Stimulated activated CD4-positive, alpha-beta T cell treated with anti-CD3 and anti-CD28 coated beads, Interleukin-2, amount 100 ng/mL, for 48 hours (primary cell): ENCODE measurements around the gene ARL6IP1.
A peak's percentile ranks its signal among the peaks of the same experiment; 100 is the strongest.

Source experiments
- DNase-seq, 2 donors: peaks; one replicate each; pipeline ENCODE4 v3.0.0-alpha.2; 2020

Gene ARL6IP1

DNA sequence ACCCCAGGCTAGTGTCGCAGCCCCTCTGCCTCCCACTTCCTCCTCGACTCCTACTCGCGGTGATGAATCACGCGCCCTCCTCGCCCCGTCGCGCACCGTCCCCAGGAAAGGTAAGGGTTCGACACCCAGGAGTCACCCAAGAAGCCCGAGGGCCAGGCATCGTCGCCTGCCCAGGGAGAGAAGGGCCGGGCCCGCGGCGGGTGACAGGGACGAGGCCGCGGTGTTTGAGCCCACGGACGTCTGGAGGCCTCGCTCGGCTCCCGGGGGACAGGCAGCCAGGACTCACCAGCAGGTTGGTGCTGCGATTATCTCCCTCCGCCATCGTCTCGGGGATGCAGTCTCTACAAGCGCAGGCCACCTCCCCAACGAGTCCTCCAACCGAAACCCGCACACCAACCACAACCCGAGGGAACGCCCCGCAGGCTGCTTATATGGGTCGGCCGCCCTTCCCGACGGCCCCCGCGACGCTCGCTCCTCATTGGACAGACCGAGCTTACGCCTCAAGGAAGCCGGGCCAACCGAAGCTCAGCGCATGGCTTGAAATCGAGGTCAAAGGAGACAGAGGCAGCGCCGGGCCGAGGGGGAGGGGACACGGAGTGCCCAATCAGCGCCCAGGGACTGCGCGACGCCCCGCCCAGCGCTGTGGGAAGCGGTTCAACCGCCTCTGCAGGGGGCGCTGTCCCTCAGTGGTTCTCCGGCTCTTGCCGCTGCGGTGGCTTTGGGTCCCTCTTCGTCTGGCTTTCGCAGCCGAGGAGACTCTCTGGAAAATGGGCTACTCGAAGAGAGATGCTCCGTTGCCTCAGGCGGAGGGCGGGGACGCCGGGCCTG is at the start of gene ARL6IP1:
Gene ARL6IP1 (minus strand): TSS at position 405 of the 828 bp plus-strand sequence. CDS start 83 bp downstream, at position 322.
- DNase-seq, result peak; percentile 96 to 97

DNA sequence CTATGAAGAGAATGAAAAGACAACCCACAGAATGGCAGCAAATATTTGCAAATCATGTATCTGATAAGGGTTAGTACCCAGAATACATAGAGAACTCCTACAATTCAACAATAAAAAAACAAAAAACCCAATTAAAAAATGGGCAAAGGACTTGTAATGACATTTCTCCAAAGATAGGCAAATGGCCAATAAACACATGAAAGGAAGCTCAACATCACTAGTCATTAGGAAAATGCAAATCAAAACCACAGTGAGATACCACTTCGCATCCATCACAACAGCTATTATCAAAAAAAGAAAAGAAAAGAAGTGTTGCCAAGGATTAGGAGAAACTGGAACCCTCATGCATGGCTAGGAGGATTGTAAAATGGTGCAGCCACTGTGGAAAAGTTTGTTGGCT is 45.1 kb upstream of the ARL6IP1 start:
- no peak for DNase-seq

DNA sequence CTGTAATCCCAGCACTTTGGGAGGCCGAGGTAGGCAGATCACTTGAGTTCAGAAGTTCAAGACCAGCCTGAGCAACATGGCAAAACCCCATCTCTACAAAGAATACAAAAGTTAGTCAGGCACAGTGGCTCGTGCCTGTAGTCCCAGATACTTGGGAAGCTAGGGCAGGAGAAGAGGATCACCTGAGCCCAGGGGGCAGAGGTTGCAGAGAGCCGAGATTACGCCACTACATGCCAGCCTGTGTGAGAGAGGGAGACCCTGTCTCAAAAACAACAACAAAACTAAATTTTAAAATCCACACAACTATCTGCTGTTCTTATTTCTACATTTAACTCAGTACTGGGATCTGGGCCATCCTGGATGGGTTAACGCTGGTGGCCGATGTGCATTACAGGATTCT is 41.2 kb upstream of the ARL6IP1 start:
- no peak for DNase-seq

DNA sequence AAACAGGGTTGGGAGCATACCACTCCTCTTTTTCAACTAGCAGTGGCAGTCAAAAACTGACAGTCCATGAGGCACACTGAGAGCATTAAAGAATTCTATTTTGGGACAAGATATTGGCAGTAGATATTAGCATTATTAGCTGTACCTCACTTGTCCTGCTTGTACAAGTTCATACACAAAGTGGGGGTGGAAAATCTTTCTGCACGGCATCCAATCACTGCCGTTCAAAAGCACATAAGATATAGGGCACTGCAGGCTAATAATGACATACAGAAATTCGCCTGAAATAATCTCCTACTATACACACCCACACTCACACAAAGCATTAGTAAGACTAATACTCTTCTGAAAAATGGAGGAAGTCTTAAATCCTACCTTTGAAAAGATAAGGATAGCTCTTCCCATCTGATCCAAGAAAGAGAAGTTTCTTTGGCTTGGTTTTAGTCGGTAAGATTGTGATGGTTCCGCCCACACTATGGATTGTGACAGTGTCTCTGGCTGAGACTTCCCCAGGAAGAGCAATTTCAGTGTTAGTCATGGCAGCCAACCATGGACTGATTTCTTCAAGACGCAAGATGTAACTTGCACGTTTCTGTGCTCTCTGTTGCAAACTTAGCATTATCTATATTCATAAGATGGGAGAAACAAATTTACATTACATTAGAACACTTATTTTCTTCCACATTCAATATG is 40.6 kb upstream of the ARL6IP1 start:
- no peak for DNase-seq

DNA sequence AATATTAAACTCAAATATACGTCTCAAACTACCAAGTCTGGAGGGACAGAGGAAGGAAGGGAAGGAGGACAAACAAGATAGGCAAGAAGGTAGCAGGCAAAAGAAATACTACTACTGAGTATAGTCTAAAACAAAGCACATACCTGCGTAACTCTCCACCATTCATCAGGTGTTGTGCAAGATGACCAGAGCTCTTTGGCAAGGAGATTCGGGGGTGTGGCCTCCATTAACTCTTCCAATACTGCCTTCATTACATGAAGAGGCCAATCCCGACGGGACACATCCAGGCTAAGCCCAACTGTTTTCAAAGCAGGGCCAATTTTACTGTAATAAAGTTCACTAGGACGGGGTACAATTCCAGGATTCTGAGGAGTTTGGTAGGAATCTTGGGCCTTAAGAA is 38.2 kb upstream of the ARL6IP1 start:
- no peak for DNase-seq

DNA sequence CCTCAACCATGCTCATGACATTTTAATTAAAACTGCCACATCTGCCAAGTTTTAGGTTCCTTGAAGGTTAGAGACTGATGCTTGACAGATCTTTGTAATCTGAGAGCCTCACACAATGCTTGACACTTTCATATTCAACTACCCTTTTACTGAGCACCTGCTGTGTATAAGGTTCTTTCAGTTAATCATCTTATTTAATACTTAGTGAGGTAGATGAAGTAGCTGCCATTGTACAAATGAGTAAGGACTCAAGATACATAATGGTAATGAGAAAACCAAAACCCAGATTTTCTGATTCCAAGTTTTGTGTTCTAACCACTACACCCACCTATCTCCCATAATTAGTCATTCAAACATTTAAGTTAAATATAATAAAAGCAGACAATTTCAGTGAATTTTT is 35.4 kb upstream of the ARL6IP1 start:
- DNase-seq, result no peak

DNA sequence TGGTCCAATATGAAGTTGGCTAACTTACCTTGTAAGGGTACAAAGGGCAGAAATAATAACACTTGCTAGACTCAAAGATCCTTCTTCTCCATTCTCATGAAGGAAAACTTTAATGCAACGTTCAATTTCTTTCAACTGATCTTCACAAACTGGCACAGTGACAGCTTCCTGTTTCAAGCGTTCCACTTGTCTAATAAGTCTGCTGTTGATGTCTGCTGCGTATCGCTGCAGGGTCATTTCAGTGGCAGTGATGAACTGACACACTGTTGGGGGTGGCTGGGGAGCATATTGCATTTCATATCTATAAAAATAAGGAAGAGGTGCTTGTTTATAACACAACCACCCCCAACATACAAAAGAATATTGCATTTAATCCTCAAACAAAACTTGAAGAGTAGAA is 33.5 kb upstream of the ARL6IP1 start:
- no peak for DNase-seq

DNA sequence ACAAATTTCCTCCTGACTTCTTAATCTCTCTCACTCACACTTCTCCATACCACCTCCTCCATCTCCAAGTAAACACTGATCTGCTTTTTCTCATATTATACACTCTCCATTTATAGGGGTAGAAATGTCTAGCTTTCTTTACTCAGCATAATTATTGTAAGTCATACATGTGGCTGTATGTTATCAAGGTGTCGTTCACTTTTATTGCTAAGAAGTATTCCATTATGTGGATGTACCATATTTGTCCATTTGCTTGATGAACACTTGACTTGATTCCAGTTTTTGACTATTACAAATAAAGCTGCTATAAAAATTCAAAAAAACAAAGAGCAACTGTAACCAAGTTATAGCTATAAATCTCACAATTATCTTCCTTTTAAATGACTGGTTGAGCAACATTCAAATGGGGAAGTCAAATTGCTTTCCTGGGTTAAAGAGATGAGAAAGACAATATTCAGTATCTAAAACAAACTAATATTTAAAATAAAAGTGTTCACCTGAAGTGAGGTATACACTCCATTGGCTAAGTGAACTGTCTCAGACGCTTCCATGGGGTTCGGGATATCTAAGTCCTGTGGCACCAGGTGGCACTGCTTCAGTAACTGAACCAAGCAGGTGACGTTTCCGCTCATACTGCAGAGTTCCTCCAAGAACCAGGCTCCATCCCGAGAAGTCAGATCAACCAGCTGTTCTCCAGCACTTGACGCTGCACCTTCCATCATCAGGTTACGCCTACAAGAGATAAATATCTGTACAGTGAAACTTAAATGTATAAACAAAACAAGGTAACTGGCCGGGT is 32.6 kb upstream of the ARL6IP1 start:
- DNase-seq, result no peak

DNA sequence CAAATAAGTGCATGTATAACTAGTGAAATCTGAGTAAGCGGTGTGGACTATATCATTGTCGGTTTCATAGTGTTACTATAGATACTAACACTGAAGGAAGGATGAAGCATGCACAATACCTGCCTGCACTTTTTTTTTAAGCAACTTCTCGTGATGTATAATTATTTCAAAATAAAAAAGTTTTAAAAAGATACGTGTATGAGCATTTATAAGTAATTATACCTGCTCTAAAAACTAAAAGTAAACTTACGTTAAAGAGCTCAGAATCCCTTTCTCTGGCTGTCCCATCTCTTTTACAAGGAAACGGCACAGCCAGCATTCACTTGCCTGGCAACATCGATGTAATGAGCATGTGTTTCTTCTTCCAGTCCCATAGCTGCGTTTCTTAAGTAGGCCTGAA is 31.3 kb upstream of the ARL6IP1 start:
- no peak for DNase-seq

DNA sequence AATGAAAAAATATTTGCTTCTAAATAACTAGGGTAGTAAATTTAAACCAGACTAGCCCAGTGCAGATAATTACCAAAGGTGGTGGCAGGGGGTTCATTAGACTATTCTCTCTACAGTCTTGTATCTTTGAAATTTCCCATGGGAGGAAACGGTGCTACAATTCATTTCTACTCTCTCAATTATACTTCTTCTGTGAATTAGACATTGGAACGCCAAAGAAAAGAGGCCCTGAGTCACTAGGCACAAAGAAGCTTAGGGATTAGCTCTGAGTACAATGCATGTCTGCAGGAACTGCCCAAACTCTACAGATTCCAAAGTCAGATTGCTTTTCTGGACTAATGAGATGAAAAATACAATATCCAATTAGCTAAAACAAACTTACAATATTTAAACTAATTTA is 30.7 kb upstream of the ARL6IP1 start:
- no peak for DNase-seq

DNA sequence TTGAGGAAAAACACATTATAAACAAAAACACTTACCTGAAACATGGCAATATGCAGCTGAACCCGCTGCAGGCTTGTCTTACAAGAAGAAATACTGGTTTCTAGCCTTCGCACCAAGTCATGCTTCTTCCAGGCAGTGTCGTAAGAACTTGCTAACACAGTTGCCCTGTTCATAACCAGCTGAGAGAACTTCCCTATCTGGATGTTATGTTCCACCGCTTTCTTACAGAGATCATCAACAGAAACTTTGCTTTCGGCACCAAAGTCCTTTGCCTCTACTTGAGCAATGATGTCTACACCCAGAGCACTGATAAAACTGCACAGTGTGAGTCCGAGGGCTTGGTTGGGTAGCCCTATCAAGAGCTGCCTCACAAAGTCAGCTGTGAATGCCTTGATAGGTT is 27.9 kb upstream of the ARL6IP1 start:
- no peak for DNase-seq

DNA sequence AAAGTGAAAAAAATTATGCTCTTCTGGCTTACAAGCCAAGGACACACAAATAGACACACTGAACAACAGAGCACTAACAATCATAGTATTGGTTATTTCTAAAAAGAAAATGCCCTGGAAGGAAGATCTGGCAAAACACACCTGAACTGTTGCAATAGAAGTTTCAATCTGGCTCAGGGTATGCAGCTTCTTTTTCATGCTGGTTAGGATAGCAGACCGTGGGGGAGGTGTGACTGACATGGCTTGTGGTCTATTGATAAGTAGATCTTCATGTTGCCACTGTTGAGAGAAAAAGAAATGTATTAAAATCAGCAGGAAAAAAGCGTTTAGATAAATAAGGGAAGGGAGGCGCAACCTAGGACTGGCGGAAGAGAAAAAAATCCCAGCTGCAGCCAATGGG is 26.5 kb upstream of the ARL6IP1 start:
- no peak for DNase-seq

DNA sequence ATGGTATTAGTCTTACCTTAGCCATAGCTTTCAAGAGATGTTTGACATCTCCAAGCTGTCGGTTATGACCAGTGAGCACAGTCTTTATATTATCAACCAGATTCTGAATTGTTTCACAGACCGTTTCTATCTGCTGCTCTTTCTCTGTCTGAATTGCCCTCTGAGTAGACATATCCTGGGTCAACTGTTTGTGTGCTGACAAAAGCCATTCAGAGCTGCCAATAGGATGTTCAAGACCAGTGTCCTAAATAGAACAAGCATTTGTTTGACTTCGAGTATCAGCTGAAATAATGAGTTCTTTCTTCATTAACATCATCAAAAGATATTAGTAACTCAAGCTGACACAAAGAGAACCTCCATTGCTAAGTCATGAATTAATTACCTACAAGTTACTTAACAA is 14.9 kb upstream of the ARL6IP1 start:
- no peak for DNase-seq

DNA sequence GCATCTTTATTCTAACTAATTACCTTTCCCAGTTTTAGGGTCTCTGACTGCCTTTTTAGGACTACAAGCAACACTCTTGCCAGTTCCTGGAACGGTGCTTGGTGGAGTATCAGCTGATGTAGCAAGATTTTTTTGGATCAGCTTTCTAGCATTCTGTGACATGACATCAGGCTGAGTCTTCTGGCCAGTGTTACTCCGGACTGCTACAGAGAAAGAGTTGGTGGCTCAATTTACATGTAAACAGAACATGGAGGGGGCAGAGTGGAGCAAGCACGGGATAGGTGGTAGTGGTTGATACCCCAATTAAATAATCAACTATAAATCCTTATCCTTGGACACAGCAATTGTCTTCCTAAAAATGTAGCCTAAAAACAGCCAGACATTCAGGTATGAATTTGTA is 10.6 kb upstream of the ARL6IP1 start:
- no peak for DNase-seq

DNA sequence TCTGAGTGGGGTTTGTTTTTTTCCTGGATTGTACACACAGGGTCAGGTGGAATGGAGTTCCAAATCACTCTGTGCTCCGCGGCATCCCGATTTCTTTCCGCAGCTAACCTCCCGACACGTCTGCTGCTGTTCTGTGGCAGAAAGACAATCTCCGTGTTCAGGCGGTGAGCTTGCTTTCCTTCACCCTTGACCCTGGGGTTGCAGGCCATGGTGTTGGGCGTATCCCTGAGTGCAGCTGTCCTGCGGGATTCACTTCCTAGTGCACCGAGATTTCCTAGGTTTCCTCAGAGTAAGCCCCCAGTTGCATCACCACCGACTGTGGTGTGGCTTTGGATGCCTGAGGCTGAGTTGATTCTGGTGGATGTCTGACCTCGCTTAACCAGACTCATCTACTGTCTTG is 7.8 kb upstream of the ARL6IP1 start:
- no peak for DNase-seq

DNA sequence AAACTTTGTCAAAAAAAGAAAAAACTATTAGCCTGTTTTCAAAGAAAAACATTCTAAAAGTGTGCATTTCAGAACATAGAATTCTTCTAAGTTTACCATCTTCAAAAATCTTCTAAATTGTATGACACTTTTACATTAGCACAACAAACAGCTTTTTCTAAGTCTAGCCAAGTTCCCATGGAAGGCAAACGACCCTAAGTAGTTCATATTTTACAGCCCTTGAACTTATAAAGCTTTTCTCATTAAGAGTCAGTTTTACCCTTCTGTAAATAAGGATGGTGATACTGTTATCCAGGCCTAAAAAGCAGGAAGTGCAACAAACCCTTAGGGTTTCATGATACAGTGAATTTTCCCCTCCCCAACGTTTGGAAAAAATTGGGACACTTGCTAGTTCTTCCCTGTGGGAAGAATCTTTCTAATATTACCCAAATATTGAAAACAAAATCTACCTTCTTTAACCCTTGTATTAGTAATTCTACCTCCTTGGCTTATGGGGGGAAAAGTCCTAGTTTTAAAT is 4.0 kb upstream of the ARL6IP1 start:
- no peak for DNase-seq

DNA sequence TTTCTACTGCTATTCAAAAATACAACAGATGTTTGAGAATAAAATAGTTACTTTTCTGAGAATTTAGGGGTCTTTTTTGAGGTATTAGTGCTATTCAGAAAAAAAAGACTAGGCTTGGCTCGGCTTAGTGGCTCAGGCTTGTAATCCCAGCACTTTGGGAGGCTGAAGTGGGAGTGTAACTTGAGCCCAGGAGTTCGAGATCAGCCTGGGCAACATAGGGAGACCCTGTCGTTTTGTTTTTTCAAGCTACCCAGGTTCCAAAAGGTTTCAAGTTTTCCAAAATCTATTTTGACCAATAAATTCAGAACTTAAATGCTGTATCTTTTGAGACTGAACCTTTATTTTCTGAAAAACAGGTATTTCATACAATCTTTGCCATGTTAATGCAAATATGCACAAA is 3.2 kb upstream of the ARL6IP1 start:
- DNase-seq, result no peak

DNA sequence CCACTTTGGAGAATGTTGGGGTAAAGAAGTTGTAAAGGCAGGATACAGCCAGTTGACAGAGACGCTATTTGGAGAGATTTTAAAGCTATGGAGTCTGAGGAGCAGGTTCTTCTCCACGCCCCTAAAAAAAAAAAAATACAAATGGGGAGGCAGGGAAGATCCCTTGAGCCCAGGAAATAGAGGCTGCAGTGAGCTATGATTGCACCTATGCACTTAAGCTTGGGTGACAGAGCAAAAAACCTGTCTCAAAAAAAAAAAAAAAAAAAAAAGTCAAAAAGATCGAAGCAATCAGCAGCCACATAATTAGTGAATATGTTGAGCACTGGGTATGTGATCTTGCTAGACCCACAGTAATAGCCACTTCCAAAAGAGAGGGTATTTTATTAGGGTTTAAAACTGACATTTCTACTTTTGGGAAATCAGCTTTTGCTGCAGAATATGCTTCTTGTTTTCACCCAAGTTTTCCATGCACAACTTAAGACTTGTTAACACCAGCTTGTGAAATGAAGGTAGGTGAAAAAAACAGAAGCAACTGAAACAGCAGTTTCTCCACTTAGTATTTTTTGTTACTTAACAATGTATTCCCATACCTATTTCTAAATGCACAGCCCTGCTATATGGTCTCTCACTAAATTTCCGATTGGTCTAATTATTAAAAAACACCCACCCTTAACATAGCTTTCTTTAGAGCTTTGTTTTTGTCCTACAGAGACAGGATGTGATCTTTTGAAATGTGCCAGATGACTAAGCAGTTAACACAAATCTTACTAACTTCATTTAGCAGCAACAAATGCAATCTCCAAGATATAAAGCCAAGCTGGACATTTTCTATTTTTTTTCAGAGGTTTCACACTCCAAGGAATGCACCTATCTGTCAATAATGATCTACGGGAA is 2.5 kb upstream of the ARL6IP1 start:
- no peak for DNase-seq

DNA sequence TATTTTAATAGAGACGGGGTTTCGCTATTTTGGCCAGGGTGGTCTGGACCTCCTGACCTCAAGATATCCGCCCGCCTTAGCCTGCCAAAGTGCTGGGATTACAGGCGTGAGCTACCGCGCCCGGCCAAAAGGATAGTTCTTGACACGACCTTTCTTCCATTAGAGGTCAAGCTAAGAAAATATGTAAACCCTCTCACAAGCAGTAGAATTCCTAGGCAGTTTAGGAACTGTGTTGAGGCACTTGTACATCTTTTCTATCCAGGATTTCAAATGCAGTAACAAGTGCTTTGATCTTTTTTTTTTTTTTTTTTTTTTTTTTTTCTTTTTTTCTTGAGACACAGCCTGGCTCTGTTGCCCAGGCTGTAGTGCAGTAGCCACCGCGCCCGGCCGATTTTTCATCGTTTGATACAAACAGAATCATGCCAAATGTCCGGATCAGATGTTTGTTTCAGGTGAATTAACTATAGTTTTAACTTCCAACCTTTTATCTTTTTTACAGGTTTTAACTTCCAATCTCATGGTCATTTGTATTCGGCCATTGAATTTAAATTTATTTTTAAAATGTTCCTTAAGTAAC is 1.5 kb upstream of the ARL6IP1 start:
- no peak for DNase-seq

DNA sequence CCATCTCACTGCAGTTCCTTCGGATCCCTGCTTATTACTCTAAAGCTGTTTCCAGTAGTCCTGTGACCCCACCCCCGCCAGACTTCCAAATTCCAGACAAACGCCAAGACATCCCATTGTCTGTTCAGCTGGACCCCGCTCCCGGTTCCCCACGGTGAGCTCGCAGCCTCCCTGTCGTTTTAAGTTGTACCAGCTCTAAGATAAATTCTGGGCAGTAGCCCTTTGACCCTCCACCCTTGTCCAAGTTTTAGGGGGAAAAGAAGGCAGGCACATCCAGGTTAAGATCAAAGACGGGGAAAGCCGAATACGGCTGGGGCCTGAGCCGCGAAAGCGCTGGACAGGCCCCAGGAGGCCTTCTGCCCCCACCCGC is 589 bp downstream of the ARL6IP1 start:
- DNase-seq, result no peak

DNA sequence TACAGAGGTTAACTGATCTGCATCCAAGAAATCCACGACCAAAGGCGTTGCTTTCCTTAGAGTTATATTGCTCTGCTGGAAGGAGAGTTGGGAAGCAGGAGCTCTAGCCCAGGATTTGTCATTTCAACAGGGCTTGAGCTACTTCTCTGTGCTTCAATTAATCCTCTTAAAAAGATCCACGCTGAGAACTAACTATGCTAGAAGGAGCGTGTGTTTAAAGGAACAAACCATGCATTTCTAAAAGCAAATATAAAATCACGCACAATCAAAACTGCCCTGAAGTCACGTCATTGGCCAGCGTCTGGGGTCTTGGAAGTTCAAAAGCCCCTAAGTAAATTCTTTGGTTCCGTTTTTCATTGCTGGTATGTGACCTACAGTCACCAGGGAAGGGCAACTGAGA is 1.1 kb downstream of the ARL6IP1 start:
- DNase-seq, result no peak

DNA sequence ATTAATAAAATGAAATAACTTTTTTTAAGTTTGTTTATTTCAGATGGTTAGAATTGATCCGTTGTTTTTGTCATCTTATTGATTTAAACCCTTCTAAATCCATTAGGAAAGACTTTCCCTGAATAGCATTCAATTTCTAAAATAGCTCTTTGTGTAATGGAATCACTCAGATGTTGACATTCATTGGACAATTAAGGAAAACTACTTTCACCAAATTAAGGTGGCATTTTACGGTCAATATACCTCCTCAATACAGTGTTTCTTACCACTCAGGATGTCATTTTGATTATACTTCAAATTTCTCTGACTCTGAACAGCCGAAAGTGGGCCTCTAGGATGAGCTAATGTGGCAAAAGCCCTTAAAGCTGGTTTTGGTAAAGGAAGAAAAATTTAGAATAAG is 1.8 kb downstream of the ARL6IP1 start:
- no peak for DNase-seq
